ENCODE measurements around the gene XKR7.

XKR7 gene

GRCh38 chr20:32045999-32046398 is 78.0 kb downstream of the XKR7 start:
- in situ Hi-C loops (cut with MboI; ENCODE audit: low sequenced_read_pairs, unreplicated experiment) = no loop called here
- no peak for DNase-seq (ENCODE audit: low spot score)
- TF ChIP-seq, protein P1, sequence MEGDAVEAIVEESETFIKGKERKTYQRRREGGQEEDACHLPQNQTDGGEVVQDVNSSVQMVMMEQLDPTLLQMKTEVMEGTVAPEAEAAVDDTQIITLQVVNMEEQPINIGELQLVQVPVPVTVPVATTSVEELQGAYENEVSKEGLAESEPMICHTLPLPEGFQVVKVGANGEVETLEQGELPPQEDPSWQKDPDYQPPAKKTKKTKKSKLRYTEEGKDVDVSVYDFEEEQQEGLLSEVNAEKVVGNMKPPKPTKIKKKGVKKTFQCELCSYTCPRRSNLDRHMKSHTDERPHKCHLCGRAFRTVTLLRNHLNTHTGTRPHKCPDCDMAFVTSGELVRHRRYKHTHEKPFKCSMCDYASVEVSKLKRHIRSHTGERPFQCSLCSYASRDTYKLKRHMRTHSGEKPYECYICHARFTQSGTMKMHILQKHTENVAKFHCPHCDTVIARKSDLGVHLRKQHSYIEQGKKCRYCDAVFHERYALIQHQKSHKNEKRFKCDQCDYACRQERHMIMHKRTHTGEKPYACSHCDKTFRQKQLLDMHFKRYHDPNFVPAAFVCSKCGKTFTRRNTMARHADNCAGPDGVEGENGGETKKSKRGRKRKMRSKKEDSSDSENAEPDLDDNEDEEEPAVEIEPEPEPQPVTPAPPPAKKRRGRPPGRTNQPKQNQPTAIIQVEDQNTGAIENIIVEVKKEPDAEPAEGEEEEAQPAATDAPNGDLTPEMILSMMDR (IDR thresholded peaks at IDR 0.05; ENCODE audit: borderline replicate concordance, control extremely low read depth, extremely low read depth, insufficient read depth, missing control alignments) = no peak

DNA sequence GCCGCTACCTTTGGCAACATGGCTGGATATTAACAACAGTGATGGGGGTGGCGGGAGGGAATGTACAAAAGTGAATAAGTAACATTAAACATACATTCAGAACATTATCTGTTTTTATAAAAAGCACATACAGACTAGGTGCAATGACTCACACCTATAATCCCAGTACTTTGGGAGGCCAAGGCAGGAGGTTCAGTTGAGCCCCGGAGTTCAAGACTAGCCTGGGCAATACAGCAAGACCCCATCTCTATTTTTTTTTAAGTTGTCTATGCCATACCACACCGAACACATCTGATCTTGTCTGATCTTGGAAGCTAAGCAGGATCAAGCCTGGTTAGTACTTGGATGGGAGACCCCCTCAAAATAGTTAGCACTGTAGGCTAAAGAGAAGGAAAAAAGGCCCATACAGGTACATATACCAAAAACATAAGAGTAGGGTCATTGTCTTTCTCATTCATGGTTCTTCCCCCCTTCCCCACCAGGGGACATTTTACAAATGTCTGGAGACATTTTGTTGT is 82.4 kb downstream of the XKR7 start:
- in situ Hi-C loops (cut with MboI; ENCODE audit: low sequenced_read_pairs, unreplicated experiment) = no loop called here
- TF ChIP-seq, protein P1 (IDR thresholded peaks at IDR 0.05; ENCODE audit: borderline replicate concordance, control extremely low read depth, extremely low read depth, insufficient read depth, missing control alignments) = no peak
- no peak for DNase-seq (ENCODE audit: low spot score)

GRCh38 chr20:32050851-32051556 is 83.1 kb downstream of the XKR7 start:
- DNase-seq (ENCODE audit: low spot score) = peak; percentile 42
- TF ChIP-seq, protein P1 (IDR thresholded peaks at IDR 0.05; ENCODE audit: borderline replicate concordance, control extremely low read depth, extremely low read depth, insufficient read depth, missing control alignments) = no peak
- in situ Hi-C loops (cut with MboI; ENCODE audit: low sequenced_read_pairs, unreplicated experiment) = no loop called here

- no peak for DNase-seq (ENCODE audit: low spot score)
- TF ChIP-seq, protein P1 (IDR thresholded peaks at IDR 0.05; ENCODE audit: borderline replicate concordance, control extremely low read depth, extremely low read depth, insufficient read depth, missing control alignments) = no peak
- in situ Hi-C loops (cut with MboI; ENCODE audit: low sequenced_read_pairs, unreplicated experiment) = no loop called here
These were observed 83.8 kb downstream of the XKR7 start for GRCh38 chr20:32051720-32052089.

- DNase-seq (ENCODE audit: low spot score) = peak; percentile 84
- TF ChIP-seq, protein P1 (IDR thresholded peaks at IDR 0.05; ENCODE audit: borderline replicate concordance, control extremely low read depth, extremely low read depth, insufficient read depth, missing control alignments) = no peak
- in situ Hi-C loops (cut with MboI; ENCODE audit: low sequenced_read_pairs, unreplicated experiment) = no loop called here
These were observed 84.3 kb downstream of the XKR7 start, which contains the start of gene HCK for GRCh38 chr20:32052090-32052777. HCK (plus strand) TSS chr20:32052242.

DNA sequence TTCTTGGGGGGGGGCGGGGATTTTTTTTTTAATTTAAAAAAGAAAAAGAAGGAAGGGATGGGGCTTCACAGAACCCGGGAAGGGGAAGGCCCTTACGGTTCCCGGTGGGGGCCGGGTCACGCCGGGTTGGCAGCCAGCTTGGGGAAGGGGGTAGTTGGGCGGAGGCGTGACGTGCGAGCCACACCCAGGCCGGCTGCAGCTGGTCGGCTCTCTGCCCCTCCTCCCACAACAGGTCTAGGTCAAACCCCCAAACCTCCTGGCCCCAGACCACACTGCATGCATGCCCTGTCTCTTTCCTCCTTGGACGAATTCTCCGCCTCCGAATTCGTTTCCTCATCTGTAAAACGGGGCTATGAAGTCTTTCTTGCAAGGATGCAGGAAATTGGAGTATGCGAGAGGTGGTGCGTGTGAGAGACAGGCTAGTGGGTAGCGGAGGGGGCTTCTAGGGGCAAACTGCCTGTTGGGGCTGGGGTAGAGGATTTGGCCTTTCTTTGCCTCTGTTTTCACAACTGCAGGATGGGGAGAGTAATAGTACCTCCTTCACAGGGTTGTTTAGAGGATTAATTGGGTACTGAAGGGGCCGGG is 84.9 kb downstream of the XKR7 start:
- DNase-seq (ENCODE audit: low spot score) = peak; percentile 83
- TF ChIP-seq, protein P1 (IDR thresholded peaks at IDR 0.05; ENCODE audit: borderline replicate concordance, control extremely low read depth, extremely low read depth, insufficient read depth, missing control alignments) = no peak
- in situ Hi-C loops (cut with MboI; ENCODE audit: low sequenced_read_pairs, unreplicated experiment) = no loop called here
